Liver (tissue), 9 donors: ENCODE measurements around the gene HPS1. TPM values are rescaled to one million over a fixed set of nuclear protein-coding genes. Genes with fewer than 3 reads are reported as not detected.

Source experiments
- DNase-seq: peaks from one replicate; pipeline ENCODE4 v3.0.0-alpha.2; 2017; ENCODE audit warnings: low spot score
- H3K27ac ChIP-seq, 2 donors: one replicate each; pipeline ENCODE4 v1.7.0; 2013; ENCODE audit warnings: inconsistent platforms in 2 of 2, low read length in 2 of 2, control low read depth in 1 of 2, low read depth in 1 of 2, mild to moderate bottlenecking in 1 of 2
- H3K27me3 ChIP-seq, 4 donors: one replicate each; pipeline versions ENCODE4 v1.6.1 to v1.7.0; 2013; ENCODE audit warnings: low read length in 3 of 4, inconsistent platforms in 1 of 4, mild to moderate bottlenecking in 1 of 4, moderate library complexity in 1 of 4; ENCODE audit not compliant: control insufficient read depth in 4 of 4, insufficient read depth in 4 of 4
- H3K36me3 ChIP-seq, 4 donors: one replicate each; pipeline versions ENCODE4 v1.6.1 to v1.7.0; 2013; ENCODE audit warnings: low read length in 3 of 4, mild to moderate bottlenecking in 3 of 4, low read depth in 1 of 4, moderate library complexity in 1 of 4; ENCODE audit not compliant: control insufficient read depth in 4 of 4, insufficient read depth in 3 of 4
- H3K4me1 ChIP-seq, 4 donors: one replicate each; pipeline versions ENCODE4 v1.6.1 to v1.7.0; 2013; ENCODE audit warnings: low read length in 3 of 4, mild to moderate bottlenecking in 3 of 4, moderate library complexity in 1 of 4; ENCODE audit not compliant: control insufficient read depth in 4 of 4, insufficient read depth in 4 of 4
- H3K4me3 ChIP-seq, 3 donors: one replicate each; pipeline versions ENCODE4 v1.6.1 to v1.7.0; 2013; ENCODE audit warnings: low read length in 3 of 3, control low read depth in 1 of 3, low read depth in 1 of 3, mild to moderate bottlenecking in 1 of 3
- H3K9ac ChIP-seq, 2 donors: one replicate each; pipeline ENCODE4 v1.7.0; 2013; ENCODE audit warnings: low read length in 2 of 2, mild to moderate bottlenecking in 2 of 2, moderate library complexity in 2 of 2, control low read depth in 1 of 2, low read depth in 1 of 2
- H3K9me3 ChIP-seq, 4 donors: one replicate each; pipeline versions ENCODE4 v1.6.1 to v1.7.0; 2013; ENCODE audit warnings: low read length in 3 of 4; ENCODE audit not compliant: control insufficient read depth in 4 of 4
- EGR1 ChIP-seq, 2 donors: IDR thresholded peaks; 2 replicates each; pipeline ENCODE4 v1.6.1; 2016 to 2018; ENCODE audit warnings: antibody characterized with exemption in 2 of 2, low read depth in 2 of 2
- FOXA1 ChIP-seq: IDR thresholded peaks from 2 replicates; pipeline ENCODE4 v1.6.1; 2016; ENCODE audit warnings: antibody characterized with exemption
- FOXA2 ChIP-seq: IDR thresholded peaks from 2 replicates; pipeline ENCODE4 v1.6.1; 2016; ENCODE audit warnings: antibody characterized with exemption
- GABPA ChIP-seq, 2 donors: IDR thresholded peaks in 1 of 2; conservative IDR thresholded peaks in 1 of 2; 2 replicates each; pipeline ENCODE4 v1.6.1; 2016; ENCODE audit warnings: antibody characterized with exemption in 2 of 2, mild to moderate bottlenecking in 1 of 2, moderate library complexity in 1 of 2
- HNF4A ChIP-seq, 2 donors: conservative IDR thresholded peaks; 2 replicates each; pipeline ENCODE4 v1.6.1; 2016; ENCODE audit warnings: antibody characterized with exemption in 2 of 2, mild to moderate bottlenecking in 2 of 2
- NR2F2 ChIP-seq: IDR thresholded peaks from 2 replicates; pipeline ENCODE4 v1.6.1; 2016; ENCODE audit warnings: antibody characterized with exemption
- RXRA ChIP-seq, 2 donors: IDR thresholded peaks; 2 replicates each; pipeline ENCODE4 v1.6.1; 2017 to 2018; ENCODE audit warnings: antibody characterized with exemption in 2 of 2, mild to moderate bottlenecking in 1 of 2
- SP1 ChIP-seq: IDR thresholded peaks from 2 replicates; pipeline ENCODE4 v1.6.1; 2018; ENCODE audit warnings: antibody characterized with exemption, mild to moderate bottlenecking
- TAF1 ChIP-seq: conservative IDR thresholded peaks from 2 replicates; pipeline ENCODE4 v1.6.1; 2016; ENCODE audit warnings: antibody characterized with exemption, mild to moderate bottlenecking
- YY1 ChIP-seq: IDR thresholded peaks from 2 replicates; pipeline ENCODE4 v1.6.1; 2016; ENCODE audit warnings: antibody characterized with exemption, mild to moderate bottlenecking
- WGBS: extraction: QIAGEN DNeasy Blood & Tissue Kit; methylation state at CpG from one replicate; pipeline ENCODE4 v1.1.7; 2013; 5-methylcytosine and 5-hydroxymethylcytosine counted together
- polyA plus RNA-seq, 2 donors: library from polyadenylated mRNA; stranded (reverse) in 1 of 2; unstranded in 1 of 2; fragments of 200-250 nt in 1 of 2; fragments of >200 nt in 1 of 2; fragmentation: Nextera tagmentation in 1 of 2; extraction: Ambion mirVana in 1 of 2; gene quantifications; one replicate each; pipeline versions ENCODE4 v1.2.1 to v1.2.3, GENCODE V29; 2013 to 2015
- total RNA-seq, 2 donors: library from RNA; depleted of rRNA; stranded (reverse); fragments of >200 nt; gene quantifications; one replicate each; pipeline ENCODE4 v1.2.3, GENCODE V29; 2014
- TF ChIP-seq, protein P1 (sequence below): IDR thresholded peaks from 2 replicates; pipeline ENCODE4 v1.6.1; 2016; ENCODE audit warnings: antibody characterized with exemption
- TF ChIP-seq, protein P2 (sequence below): IDR thresholded peaks from 2 replicates; pipeline ENCODE4 v1.6.1; 2016; ENCODE audit warnings: antibody characterized with exemption
- TF ChIP-seq, protein P3 (sequence below): fragments of 150-350 bp; IDR thresholded peaks from 2 replicates; pipeline ENCODE4 v1.5.1; 2017; ENCODE audit warnings: improper control_type of control experiment, low read depth, low read length; ENCODE audit not compliant: missing input control
- TF ChIP-seq, protein P4 (sequence below): IDR thresholded peaks from 2 replicates; pipeline ENCODE4 v1.6.1; 2016; ENCODE audit warnings: antibody characterized with exemption, mild to moderate bottlenecking
- TF ChIP-seq, protein P5 (sequence below): IDR thresholded peaks from 2 replicates; pipeline ENCODE4 v1.6.1; 2016; ENCODE audit warnings: antibody characterized with exemption
- donor health status: healthy.
- donor health status: healthy.
- donor health status: healthy.
- donor health status: healthy.
- donor health status: healthy.

Gene HPS1
- total and polyA plus RNA-seq, 4 donors, result 19.9 to 56.7 (median 29.8) TPM

DNA sequence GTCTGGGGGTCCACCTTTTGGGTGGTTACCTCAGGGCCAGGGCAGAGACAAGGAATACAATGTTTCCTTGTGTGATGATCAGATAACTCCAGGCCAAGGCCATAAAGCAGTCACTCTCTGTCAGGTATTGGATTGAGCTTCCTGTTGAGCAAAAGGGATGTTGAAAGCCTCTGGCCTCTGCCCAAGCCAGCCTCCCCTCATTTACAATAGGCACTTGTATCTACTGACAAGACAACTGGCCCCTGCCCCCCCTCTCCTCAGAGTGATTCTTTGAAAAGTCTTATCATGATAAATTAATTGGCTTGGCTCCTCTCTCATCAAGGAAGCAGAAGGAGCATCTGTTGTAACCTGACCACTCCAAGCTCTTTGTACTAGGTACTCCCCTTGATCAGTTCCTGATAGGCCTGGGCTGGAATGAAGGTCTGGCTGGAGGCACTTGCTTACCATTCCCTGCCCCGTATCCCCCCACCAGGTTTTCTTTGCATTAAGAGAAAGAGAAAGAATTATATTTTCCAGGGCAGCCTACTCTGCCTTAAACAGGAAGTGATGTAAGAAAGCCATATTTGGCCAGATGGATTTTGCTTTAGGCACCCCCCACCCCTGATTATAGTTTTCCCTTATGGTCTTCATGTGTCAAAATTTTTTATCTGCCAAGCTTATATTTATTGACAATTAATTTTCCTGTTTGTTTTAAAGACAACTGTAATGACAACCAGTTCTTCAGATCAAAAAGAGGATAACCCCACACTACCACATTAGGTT, 42.1 kb upstream of the HPS1 start:
- Histone ChIP-seq H3K9ac (no peak overlapping the region), H3K9me3 (peaks cover 0 to under 1% (median 0%) of the 10 kb centered on the region in 4 donors), H3K36me3 (no peaks in the 10 kb centered on the region), H3K27me3 (peaks cover 0 to 8% (median 0%) of the 10 kb centered on the region in 4 donors), H3K4me1 (no peaks in the 10 kb centered on the region), H3K27ac (no peak overlapping the region), H3K4me3 (no peak overlapping the region)
- DNase-seq, result no peak
- TF ChIP-seq FOXA1, result no peak
- TF ChIP-seq, protein P1, sequence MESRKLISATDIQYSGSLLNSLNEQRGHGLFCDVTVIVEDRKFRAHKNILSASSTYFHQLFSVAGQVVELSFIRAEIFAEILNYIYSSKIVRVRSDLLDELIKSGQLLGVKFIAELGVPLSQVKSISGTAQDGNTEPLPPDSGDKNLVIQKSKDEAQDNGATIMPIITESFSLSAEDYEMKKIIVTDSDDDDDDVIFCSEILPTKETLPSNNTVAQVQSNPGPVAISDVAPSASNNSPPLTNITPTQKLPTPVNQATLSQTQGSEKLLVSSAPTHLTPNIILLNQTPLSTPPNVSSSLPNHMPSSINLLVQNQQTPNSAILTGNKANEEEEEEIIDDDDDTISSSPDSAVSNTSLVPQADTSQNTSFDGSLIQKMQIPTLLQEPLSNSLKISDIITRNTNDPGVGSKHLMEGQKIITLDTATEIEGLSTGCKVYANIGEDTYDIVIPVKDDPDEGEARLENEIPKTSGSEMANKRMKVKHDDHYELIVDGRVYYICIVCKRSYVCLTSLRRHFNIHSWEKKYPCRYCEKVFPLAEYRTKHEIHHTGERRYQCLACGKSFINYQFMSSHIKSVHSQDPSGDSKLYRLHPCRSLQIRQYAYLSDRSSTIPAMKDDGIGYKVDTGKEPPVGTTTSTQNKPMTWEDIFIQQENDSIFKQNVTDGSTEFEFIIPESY, result no peak
- no peak for TF ChIP-seq EGR1 (IDR thresholded peaks at IDR 0.05; ENCODE audit: low read depth in 2 of 2)
- no peak for TF ChIP-seq GABPA (IDR thresholded peaks at IDR 0.05 in 1 of 2, conservative IDR thresholded peaks at IDR 0.05 in 1 of 2)
- TF ChIP-seq, protein P2, sequence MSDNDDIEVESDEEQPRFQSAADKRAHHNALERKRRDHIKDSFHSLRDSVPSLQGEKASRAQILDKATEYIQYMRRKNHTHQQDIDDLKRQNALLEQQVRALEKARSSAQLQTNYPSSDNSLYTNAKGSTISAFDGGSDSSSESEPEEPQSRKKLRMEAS, result no peak
- no peak for TF ChIP-seq YY1
- no peak for TF ChIP-seq SP1
- TF ChIP-seq RXRA (IDR thresholded peaks at IDR 0.05), result no peak
- no peak for TF ChIP-seq HNF4A (conservative IDR thresholded peaks at IDR 0.05)
- TF ChIP-seq, protein P3, sequence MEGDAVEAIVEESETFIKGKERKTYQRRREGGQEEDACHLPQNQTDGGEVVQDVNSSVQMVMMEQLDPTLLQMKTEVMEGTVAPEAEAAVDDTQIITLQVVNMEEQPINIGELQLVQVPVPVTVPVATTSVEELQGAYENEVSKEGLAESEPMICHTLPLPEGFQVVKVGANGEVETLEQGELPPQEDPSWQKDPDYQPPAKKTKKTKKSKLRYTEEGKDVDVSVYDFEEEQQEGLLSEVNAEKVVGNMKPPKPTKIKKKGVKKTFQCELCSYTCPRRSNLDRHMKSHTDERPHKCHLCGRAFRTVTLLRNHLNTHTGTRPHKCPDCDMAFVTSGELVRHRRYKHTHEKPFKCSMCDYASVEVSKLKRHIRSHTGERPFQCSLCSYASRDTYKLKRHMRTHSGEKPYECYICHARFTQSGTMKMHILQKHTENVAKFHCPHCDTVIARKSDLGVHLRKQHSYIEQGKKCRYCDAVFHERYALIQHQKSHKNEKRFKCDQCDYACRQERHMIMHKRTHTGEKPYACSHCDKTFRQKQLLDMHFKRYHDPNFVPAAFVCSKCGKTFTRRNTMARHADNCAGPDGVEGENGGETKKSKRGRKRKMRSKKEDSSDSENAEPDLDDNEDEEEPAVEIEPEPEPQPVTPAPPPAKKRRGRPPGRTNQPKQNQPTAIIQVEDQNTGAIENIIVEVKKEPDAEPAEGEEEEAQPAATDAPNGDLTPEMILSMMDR, result no peak
- TF ChIP-seq, protein P4, sequence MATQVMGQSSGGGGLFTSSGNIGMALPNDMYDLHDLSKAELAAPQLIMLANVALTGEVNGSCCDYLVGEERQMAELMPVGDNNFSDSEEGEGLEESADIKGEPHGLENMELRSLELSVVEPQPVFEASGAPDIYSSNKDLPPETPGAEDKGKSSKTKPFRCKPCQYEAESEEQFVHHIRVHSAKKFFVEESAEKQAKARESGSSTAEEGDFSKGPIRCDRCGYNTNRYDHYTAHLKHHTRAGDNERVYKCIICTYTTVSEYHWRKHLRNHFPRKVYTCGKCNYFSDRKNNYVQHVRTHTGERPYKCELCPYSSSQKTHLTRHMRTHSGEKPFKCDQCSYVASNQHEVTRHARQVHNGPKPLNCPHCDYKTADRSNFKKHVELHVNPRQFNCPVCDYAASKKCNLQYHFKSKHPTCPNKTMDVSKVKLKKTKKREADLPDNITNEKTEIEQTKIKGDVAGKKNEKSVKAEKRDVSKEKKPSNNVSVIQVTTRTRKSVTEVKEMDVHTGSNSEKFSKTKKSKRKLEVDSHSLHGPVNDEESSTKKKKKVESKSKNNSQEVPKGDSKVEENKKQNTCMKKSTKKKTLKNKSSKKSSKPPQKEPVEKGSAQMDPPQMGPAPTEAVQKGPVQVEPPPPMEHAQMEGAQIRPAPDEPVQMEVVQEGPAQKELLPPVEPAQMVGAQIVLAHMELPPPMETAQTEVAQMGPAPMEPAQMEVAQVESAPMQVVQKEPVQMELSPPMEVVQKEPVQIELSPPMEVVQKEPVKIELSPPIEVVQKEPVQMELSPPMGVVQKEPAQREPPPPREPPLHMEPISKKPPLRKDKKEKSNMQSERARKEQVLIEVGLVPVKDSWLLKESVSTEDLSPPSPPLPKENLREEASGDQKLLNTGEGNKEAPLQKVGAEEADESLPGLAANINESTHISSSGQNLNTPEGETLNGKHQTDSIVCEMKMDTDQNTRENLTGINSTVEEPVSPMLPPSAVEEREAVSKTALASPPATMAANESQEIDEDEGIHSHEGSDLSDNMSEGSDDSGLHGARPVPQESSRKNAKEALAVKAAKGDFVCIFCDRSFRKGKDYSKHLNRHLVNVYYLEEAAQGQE, result no peak
- TF ChIP-seq FOXA2, result no peak
- TF ChIP-seq, protein P5, sequence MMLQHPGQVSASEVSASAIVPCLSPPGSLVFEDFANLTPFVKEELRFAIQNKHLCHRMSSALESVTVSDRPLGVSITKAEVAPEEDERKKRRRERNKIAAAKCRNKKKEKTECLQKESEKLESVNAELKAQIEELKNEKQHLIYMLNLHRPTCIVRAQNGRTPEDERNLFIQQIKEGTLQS, result no peak
- 71% methylated on average over 1 of the region's 1 CpG for WGBS

DNA sequence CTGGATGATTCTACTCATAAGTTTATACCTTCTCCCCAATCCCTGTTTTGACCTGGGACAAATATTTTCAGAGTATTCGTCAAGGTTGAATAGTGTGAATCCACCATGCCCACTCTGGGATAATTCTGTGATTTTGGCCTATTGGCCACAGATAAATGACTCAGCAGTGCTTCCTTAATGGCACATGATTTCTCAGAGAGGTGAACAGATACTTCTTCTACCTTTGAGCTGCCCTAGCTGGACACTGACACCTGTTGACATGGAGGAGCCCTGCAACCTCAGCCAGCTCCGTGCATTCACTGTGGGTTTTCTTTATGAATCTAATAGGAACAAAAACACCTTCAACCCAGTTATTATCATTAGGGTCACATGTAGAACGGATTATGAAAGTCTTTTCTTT, 40.9 kb upstream of the HPS1 start:
- H3K36me3 ChIP-seq, result no peaks in the 10 kb centered on the region
- no peaks in the 10 kb centered on the region for H3K4me1 ChIP-seq
- H3K4me3 ChIP-seq, result no peak overlapping the region
- H3K27me3 ChIP-seq, result peaks cover 0 to 8% (median 0%) of the 10 kb centered on the region in 4 donors
- H3K27ac ChIP-seq, result no peak overlapping the region
- peaks cover 0 to 4% (median 2%) of the 10 kb centered on the region in 4 donors for H3K9me3 ChIP-seq
- 79% methylated on average over 3 of the region's 3 CpGs for WGBS
- H3K9ac ChIP-seq, result no peak overlapping the region
- TF ChIP-seq YY1 (no peak), TAF1 (no peak), EGR1 (IDR thresholded peaks at IDR 0.05; ENCODE audit: low read depth in 2 of 2) (no peak), NR2F2 (no peak)
- TF ChIP-seq, protein P2, result no peak
- TF ChIP-seq, protein P3, result no peak
- TF ChIP-seq, protein P5, result no peak
- no peak for DNase-seq
